Body of pancreas (tissue), 4 donors: ENCODE results near the gene FER.
"Not testable (repeated sequence)": the region's sequence is repeated elsewhere in the genome, so short reads cannot be mapped to it uniquely, and the experiment has no call there.

Experiments
- CTCF ChIP-seq, 7 experiments: fragments of 450-650 bp in 4 of 7; fragments of 200-600 bp in 3 of 7; sonication (generic) in 3 of 7; IDR thresholded peaks; one replicate each; pipeline ENCODE4 v1.5.1; 2016 to 2019; ENCODE audit warnings: antibody characterized with exemption in 7 of 7
- POLR2A ChIP-seq, 3 donors: fragments of 450-650 bp; IDR thresholded peaks; one replicate each; pipeline ENCODE4 v1.6.1; 2016; ENCODE audit warnings: antibody characterized with exemption in 3 of 3, mild to moderate bottlenecking in 2 of 3

DNA sequence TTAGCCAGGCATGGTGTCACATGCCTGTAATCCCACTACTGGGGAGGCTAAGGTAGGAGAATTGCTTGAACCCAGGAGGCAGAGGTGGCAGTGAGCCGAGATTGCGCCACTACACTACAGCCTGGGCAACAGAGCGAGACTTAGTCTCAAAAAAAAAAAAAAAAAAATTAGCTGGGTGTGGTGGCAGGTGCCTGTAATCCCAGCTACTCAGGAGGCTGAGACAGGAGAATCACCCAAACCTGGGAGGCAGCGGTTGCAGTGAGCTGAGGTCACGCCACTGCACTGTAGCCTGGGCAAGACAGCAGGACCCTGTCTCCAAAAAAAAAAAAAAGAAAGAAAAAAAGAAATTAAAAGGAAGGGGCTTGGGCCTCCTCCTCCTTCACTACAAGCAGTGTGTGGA is 47.3 kb upstream of the FER start:
- not testable (repeated sequence) for TF ChIP-seq CTCF, POLR2A (IDR thresholded peaks at IDR 0.05)
